NCI-H226 (cell line): ENCODE results near the gene CPT1C.

Experiments
- DNase-seq: peaks from one replicate; pipeline ENCODE4 v3.0.0-alpha.2; 2015

CPT1C gene

GRCh38 chr19:49684251-49684982 is 6.5 kb upstream of the CPT1C start:
- DNase-seq, result no peak

- DNase-seq, result no peak
These were observed 5.8 kb upstream of the CPT1C start for GRCh38 chr19:49684983-49685553.

DNA sequence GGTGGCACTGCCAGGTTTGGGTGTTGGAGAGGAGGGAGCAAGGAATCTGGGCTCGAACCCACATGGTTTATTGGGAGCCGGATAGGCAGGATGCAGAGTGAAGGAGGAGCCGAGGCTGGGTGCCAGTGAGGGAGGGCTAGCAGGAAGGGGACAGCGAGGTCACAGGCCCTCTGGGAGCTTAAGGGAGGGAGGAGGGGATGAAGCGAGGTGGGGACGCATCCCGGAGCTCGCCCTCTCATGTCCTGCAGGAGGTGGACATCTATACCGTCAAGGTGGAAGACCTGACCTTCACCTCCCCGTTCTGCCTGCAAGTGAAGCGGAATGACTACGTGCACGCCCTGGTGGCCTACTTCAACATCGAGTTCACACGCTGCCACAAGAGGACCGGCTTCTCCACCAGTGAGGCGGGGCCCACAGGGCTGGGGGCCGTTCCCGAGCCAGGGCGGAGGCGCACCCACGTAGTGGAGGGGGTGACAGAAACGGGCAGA is 5.0 kb upstream of the CPT1C start:
- no peak for DNase-seq

- DNase-seq, result no peak
These were observed 4.3 kb upstream of the CPT1C start for GRCh38 chr19:49686503-49687088.

DNA sequence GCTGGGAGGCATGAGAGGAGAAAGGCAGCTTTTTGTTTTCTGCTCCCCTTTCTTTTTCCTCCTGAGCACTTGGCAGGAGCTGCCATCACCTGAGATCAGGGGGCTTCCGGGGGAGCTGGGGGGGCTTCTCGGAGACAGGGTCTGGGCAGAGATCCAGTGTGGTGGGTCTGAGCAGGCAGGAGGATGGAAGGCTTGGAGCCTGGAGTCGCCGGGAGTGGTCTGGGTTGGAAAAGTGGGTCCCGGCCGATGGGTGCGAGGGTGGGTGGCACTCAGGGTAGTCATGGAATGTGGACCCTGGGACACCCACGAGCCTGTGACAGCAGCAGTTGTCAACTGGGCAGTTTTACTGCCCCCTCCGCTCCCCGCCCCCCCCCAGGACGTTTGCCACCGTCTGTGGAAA is 3.8 kb upstream of the CPT1C start:
- no peak for DNase-seq

- no peak for DNase-seq
These were observed 3.2 kb upstream of the CPT1C start for GRCh38 chr19:49687566-49688316.

GRCh38 chr19:49688531-49689132 is 2.3 kb upstream of the CPT1C start:
- DNase-seq, result no peak

GRCh38 chr19:49689133-49690078 is 1.5 kb upstream of the CPT1C start, which contains the start of gene ADM5:
ADM5 (plus strand) TSS chr19:49689594; CDS start chr19:49689838, 244 bp downstream.
- DNase-seq, result no peak

GRCh38 chr19:49690079-49690655 is 749 bp upstream of the CPT1C start:
- DNase-seq, result no peak

- DNase-seq, result no peak
These were observed 579 bp downstream of the CPT1C start for GRCh38 chr19:49691243-49692146.

- DNase-seq, result no peak
These were observed 1.2 kb downstream of the CPT1C start for GRCh38 chr19:49692147-49692506.

DNA sequence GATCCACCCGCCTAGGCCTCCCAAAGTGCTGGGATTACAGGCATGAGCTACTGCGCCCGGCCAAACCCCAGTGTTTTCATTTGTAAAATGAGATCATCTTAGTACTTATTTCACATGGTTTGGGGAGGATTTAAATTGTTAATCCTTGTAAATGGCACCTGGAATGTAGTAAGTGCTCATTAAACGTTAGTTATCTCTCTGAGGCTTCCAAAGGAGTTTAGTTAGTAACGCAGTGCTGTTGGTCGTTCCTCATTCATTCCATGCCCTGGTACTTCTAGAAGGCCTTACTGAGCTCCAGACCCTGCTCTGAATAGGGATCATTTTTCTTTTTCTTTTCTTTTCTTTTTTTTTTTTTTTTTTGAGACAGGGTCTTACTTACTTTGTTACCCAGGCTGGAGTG is 5.2 kb downstream of the CPT1C start:
- no peak for DNase-seq

- DNase-seq, result no peak
These were observed 5.9 kb downstream of the CPT1C start for GRCh38 chr19:49696865-49697264.

DNA sequence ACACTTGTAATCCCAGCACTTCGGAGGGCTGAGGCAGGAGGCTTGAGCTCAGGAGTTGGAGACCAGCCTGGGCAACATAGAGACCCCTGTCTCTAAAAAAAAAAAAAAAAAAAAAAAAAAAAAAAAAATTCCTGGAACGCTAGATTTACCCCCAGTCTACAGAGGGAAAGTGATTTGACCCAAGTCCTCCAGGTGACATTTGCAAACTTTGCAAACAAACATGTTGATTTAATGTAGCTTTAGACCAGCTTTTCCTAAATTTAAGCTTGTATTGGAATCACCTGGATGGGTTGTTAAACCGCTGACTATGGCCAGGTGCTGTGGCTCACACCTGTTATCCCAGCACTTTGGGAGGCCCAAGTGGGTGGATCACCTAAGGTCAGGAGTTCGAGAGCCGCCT is 8.4 kb downstream of the CPT1C start:
- DNase-seq, result no peak

GRCh38 chr19:49700563-49700962 is 9.6 kb downstream of the CPT1C start:
- no peak for DNase-seq

DNA sequence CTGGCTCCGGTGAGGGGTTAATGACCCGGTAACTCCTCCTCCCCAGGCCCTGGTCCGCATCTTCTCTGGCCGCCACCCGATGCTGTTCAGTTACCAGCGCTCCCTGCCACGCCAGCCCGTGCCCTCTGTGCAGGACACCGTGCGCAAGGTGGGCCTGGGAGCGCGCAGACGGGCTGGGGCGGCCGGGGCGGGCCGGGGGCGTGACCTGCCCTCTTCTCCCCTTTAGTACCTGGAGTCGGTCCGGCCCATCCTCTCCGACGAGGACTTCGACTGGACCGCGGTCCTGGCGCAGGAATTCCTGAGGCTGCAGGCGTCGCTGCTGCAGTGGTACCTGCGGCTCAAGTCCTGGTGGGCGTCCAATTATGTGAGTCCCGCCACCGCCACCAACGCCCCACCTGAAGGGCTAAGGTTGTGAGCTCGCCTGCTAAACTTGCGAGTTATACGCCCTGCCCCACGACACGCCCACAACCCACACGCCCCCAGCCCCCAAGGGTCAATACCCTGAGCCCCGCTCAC is 10.4 kb downstream of the CPT1C start:
- no peak for DNase-seq

GRCh38 chr19:49704888-49705642 is 14.1 kb downstream of the CPT1C start:
- DNase-seq, result no peak

DNA sequence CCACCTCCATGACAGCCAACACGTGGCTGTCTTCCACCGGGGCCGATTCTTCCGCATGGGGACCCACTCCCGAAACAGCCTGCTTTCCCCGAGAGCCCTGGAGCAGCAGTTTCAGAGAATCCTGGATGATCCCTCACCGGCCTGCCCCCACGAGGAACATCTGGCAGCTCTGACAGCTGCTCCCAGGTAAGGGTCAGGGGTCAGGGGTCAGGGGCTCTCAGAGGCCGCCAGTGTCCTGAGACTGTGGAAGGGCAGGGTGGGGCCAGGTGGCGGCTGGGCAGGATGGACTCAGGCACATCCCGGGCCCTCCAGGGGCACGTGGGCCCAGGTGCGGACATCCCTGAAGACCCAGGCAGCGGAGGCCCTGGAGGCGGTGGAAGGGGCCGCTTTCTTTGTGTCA is 15.0 kb downstream of the CPT1C start:
- DNase-seq, result no peak

DNA sequence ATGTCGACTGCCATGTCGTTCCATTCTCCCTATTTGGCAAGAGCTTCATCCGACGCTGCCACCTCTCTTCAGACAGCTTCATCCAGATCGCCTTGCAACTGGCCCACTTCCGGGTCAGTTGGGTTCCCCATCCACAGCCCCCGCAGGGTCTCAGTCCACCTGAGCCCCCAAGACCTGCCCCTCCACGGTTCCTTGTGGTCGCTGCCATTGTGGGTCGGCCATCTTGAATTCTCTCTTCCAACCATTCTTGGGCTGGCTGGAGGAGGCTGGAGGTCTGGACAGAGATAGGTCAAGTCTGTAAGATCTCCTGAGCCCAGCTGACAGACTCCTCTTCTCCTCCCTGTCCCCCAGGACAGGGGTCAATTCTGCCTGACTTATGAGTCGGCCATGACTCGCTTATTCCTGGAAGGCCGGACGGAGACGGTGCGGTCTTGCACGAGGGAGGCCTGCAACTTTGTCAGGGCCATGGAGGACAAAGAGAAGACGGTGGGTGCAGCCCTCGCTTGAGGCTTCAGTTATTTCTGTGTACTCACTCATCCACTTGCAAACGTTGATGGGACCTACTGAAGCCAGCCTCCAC is 19.5 kb downstream of the CPT1C start:
- DNase-seq, result peak; percentile 63
